ENCODE measurements around the gene JARID2. TPM values are rescaled to one million over a fixed set of nuclear protein-coding genes. Genes with fewer than 3 reads are reported as not detected.
A peak's percentile ranks its signal among the peaks of the same experiment; 100 is the strongest.

Gene JARID2
- total RNA-seq, 1 donor from 2014 or later = 24.2 TPM

DNA sequence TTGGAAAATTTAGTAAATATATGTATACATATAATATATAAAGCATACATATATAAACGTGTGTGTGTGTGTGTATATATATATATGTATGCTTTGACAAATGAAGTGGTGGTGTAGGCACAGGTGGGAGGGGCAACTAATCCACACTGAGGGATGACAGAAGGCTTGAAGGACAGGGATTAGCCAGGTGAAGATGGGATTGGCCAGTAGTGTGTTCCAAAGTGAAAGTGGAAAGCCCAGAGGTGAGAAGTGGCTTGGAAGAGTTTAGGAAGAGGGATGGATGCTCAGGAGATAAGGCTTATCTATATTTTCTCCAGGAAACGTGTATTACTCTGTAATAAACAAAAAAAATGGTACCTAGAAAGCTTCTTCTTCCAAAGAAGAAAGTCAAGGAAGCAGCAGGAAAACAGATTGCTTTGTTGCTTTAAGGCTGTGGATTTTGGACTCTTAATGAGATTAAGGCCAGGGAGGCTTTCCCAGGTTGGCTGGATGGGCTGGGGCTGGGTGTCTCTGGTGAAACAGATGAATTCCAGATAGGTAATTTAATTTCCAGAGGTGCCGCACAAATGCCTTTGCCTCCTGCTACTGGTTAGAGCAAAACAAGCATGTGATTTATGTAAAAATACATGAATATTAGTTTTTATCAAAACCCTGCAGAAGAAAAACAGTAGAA is 63.9 kb downstream of the JARID2 start:
- peaks cover 88% of the 10 kb centered on the region for H4K20me1 ChIP-seq (ENCODE audit: insufficient read depth, low read length)
- H3K4me1 Mint-ChIP-seq (ENCODE audit: low read depth, unreplicated experiment) = peaks cover 48% of the 10 kb centered on the region
- no peak for FAIRE-seq
- H3K27me3 Mint-ChIP-seq (ENCODE audit: low read depth, unreplicated experiment) = no peaks in the 10 kb centered on the region
- no peak overlapping the region for H3K9ac ChIP-seq (ENCODE audit: low read length)
- peaks cover 17% of the 10 kb centered on the region for H3K4me1 ChIP-seq (ENCODE audit: insufficient read depth, low read length)
- no peaks in the 10 kb centered on the region for H3K27me3 ChIP-seq (ENCODE audit: insufficient read depth, low read length)
- no peak overlapping the region for H3K27ac Mint-ChIP-seq (ENCODE audit: unreplicated experiment)
- no peaks in the 10 kb centered on the region for H3K9me3 Mint-ChIP-seq (ENCODE audit: unreplicated experiment)
- H3K36me3 Mint-ChIP-seq (ENCODE audit: low read depth, unreplicated experiment) = no peaks in the 10 kb centered on the region
- H3K27ac ChIP-seq (ENCODE audit: low read depth, low read length) = no peak overlapping the region
- no peak overlapping the region for H3K4me3 ChIP-seq (ENCODE audit: insufficient read depth, low read depth, low read length)
- H2AFZ ChIP-seq (ENCODE audit: low read depth, low read length) = no peak overlapping the region
- no peak for DNase-seq (ENCODE audit: low read depth)
- TF ChIP-seq CTCF (IDR thresholded peaks at IDR 0.05; ENCODE audit: insufficient read depth, low read depth, low read length) = no peak
- no peak for TF ChIP-seq EZH2 (IDR thresholded peaks at IDR 0.05; ENCODE audit: insufficient read depth, low read length)
- H3K4me2 ChIP-seq (ENCODE audit: low read length) = no peak overlapping the region
- H3K4me3 Mint-ChIP-seq (ENCODE audit: unreplicated experiment) = no peak overlapping the region
- H3K9me3 ChIP-seq (ENCODE audit: insufficient read depth, low read depth, low read length) = no peaks in the 10 kb centered on the region
- peaks cover 94% of the 10 kb centered on the region for H3K79me2 ChIP-seq (ENCODE audit: insufficient read depth, low read length)
- no peaks in the 10 kb centered on the region for H3K36me3 ChIP-seq (ENCODE audit: insufficient read depth, low read length)

DNA sequence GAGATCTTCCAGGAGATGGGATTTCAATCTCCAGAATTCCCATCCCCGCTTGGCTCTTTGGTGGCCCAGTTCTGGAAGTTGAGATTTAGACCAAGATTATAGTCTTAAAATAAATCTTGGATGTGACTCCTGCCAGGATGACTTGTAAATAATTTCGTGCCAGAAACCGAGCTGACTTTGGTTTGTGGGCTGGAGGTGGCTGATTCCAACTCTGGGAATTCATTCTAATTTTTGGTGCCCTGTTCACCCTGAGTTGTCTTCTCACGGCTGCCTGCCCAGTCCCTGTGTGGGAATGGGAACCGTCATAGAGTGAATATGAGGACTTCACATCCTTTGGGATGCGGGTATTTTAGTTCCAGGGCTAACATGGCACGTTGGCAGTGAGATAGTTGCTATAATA is 64.8 kb downstream of the JARID2 start:
- FAIRE-seq (no peak), DNase-seq (ENCODE audit: low read depth) (peak; percentile 54)
- Mint-ChIP-seq H3K27ac (ENCODE audit: unreplicated experiment) (no peak overlapping the region), H3K4me1 (ENCODE audit: low read depth, unreplicated experiment) (peaks cover 39% of the 10 kb centered on the region), H3K9me3 (ENCODE audit: unreplicated experiment) (no peaks in the 10 kb centered on the region), H3K4me3 (ENCODE audit: unreplicated experiment) (no peak overlapping the region), H3K36me3 (ENCODE audit: low read depth, unreplicated experiment) (no peaks in the 10 kb centered on the region), H3K27me3 (ENCODE audit: low read depth, unreplicated experiment) (no peaks in the 10 kb centered on the region)
- Histone ChIP-seq H3K27ac (ENCODE audit: low read depth, low read length) (no peak overlapping the region), H3K27me3 (ENCODE audit: insufficient read depth, low read length) (no peaks in the 10 kb centered on the region), H2AFZ (ENCODE audit: low read depth, low read length) (no peak overlapping the region), H3K4me1 (ENCODE audit: insufficient read depth, low read length) (peaks cover 9% of the 10 kb centered on the region), H4K20me1 (ENCODE audit: insufficient read depth, low read length) (peaks cover 87% of the 10 kb centered on the region), H3K9me3 (ENCODE audit: insufficient read depth, low read depth, low read length) (no peaks in the 10 kb centered on the region), H3K9ac (ENCODE audit: low read length) (no peak overlapping the region), H3K4me3 (ENCODE audit: insufficient read depth, low read depth, low read length) (no peak overlapping the region), H3K4me2 (ENCODE audit: low read length) (no peak overlapping the region), H3K36me3 (ENCODE audit: insufficient read depth, low read length) (no peaks in the 10 kb centered on the region), H3K79me2 (ENCODE audit: insufficient read depth, low read length) (peaks cover 94% of the 10 kb centered on the region)
- TF ChIP-seq EZH2 (IDR thresholded peaks at IDR 0.05; ENCODE audit: insufficient read depth, low read length) = no peak
- TF ChIP-seq CTCF (IDR thresholded peaks at IDR 0.05; ENCODE audit: insufficient read depth, low read depth, low read length) = no peak

GRCh38 chr6:15312500-15312899 is 66.6 kb downstream of the JARID2 start:
- H3K9me3 Mint-ChIP-seq (ENCODE audit: unreplicated experiment) = no peaks in the 10 kb centered on the region
- peak overlapping the region; percentile 15 for H3K9ac ChIP-seq (ENCODE audit: low read length)
- no peak overlapping the region for H3K4me3 Mint-ChIP-seq (ENCODE audit: unreplicated experiment)
- H3K79me2 ChIP-seq (ENCODE audit: insufficient read depth, low read length) = peaks cover 100% of the 10 kb centered on the region
- H3K4me2 ChIP-seq (ENCODE audit: low read length) = peak overlapping the region; percentile 67
- peaks cover 30% of the 10 kb centered on the region for H3K4me1 Mint-ChIP-seq (ENCODE audit: low read depth, unreplicated experiment)
- H3K4me3 ChIP-seq (ENCODE audit: insufficient read depth, low read depth, low read length) = no peak overlapping the region
- no peak overlapping the region for H2AFZ ChIP-seq (ENCODE audit: low read depth, low read length)
- peaks cover 9% of the 10 kb centered on the region for H3K4me1 ChIP-seq (ENCODE audit: insufficient read depth, low read length)
- H3K36me3 ChIP-seq (ENCODE audit: insufficient read depth, low read length) = no peaks in the 10 kb centered on the region
- no peaks in the 10 kb centered on the region for H3K36me3 Mint-ChIP-seq (ENCODE audit: low read depth, unreplicated experiment)
- peak; percentile 47 for DNase-seq (ENCODE audit: low read depth)
- H3K9me3 ChIP-seq (ENCODE audit: insufficient read depth, low read depth, low read length) = no peaks in the 10 kb centered on the region
- H3K27me3 Mint-ChIP-seq (ENCODE audit: low read depth, unreplicated experiment) = no peaks in the 10 kb centered on the region
- H3K27ac ChIP-seq (ENCODE audit: low read depth, low read length) = no peak overlapping the region
- no peak for TF ChIP-seq EZH2 (IDR thresholded peaks at IDR 0.05; ENCODE audit: insufficient read depth, low read length)
- no peak for TF ChIP-seq CTCF (IDR thresholded peaks at IDR 0.05; ENCODE audit: insufficient read depth, low read depth, low read length)
- H3K27me3 ChIP-seq (ENCODE audit: insufficient read depth, low read length) = no peaks in the 10 kb centered on the region
- H3K27ac Mint-ChIP-seq (ENCODE audit: unreplicated experiment) = peak overlapping the region; percentile 64
- FAIRE-seq = no peak
- H4K20me1 ChIP-seq (ENCODE audit: insufficient read depth, low read length) = peaks cover 93% of the 10 kb centered on the region
